Liver (tissue), 9 donors: ENCODE data around the gene ELOB. TPM values are rescaled to one million over a fixed set of nuclear protein-coding genes. Genes with fewer than 3 reads are reported as not detected.

Source experiments
- DNase-seq: peaks from one replicate; pipeline ENCODE4 v3.0.0-alpha.2; 2017; ENCODE audit warnings: low spot score
- H3K27ac ChIP-seq, 2 donors: one replicate each; pipeline ENCODE4 v1.7.0; 2013; ENCODE audit warnings: inconsistent platforms in 2 of 2, low read length in 2 of 2, control low read depth in 1 of 2, low read depth in 1 of 2, mild to moderate bottlenecking in 1 of 2
- H3K27me3 ChIP-seq, 4 donors: one replicate each; pipeline versions ENCODE4 v1.6.1 to v1.7.0; 2013; ENCODE audit warnings: low read length in 3 of 4, inconsistent platforms in 1 of 4, mild to moderate bottlenecking in 1 of 4, moderate library complexity in 1 of 4; ENCODE audit not compliant: control insufficient read depth in 4 of 4, insufficient read depth in 4 of 4
- H3K36me3 ChIP-seq, 4 donors: one replicate each; pipeline versions ENCODE4 v1.6.1 to v1.7.0; 2013; ENCODE audit warnings: low read length in 3 of 4, mild to moderate bottlenecking in 3 of 4, low read depth in 1 of 4, moderate library complexity in 1 of 4; ENCODE audit not compliant: control insufficient read depth in 4 of 4, insufficient read depth in 3 of 4
- H3K4me1 ChIP-seq, 4 donors: one replicate each; pipeline versions ENCODE4 v1.6.1 to v1.7.0; 2013; ENCODE audit warnings: low read length in 3 of 4, mild to moderate bottlenecking in 3 of 4, moderate library complexity in 1 of 4; ENCODE audit not compliant: control insufficient read depth in 4 of 4, insufficient read depth in 4 of 4
- H3K4me3 ChIP-seq, 3 donors: one replicate each; pipeline versions ENCODE4 v1.6.1 to v1.7.0; 2013; ENCODE audit warnings: low read length in 3 of 3, control low read depth in 1 of 3, low read depth in 1 of 3, mild to moderate bottlenecking in 1 of 3
- H3K9ac ChIP-seq, 2 donors: one replicate each; pipeline ENCODE4 v1.7.0; 2013; ENCODE audit warnings: low read length in 2 of 2, mild to moderate bottlenecking in 2 of 2, moderate library complexity in 2 of 2, control low read depth in 1 of 2, low read depth in 1 of 2
- H3K9me3 ChIP-seq, 4 donors: one replicate each; pipeline versions ENCODE4 v1.6.1 to v1.7.0; 2013; ENCODE audit warnings: low read length in 3 of 4; ENCODE audit not compliant: control insufficient read depth in 4 of 4
- ATF3 ChIP-seq: IDR thresholded peaks from 2 replicates; pipeline ENCODE4 v1.6.1; 2016; ENCODE audit warnings: antibody characterized with exemption
- CTCF ChIP-seq: fragments of 150-350 bp; IDR thresholded peaks from 2 replicates; pipeline ENCODE4 v1.5.1; 2017; ENCODE audit warnings: improper control_type of control experiment, low read depth, low read length; ENCODE audit not compliant: missing input control
- EGR1 ChIP-seq, 2 donors: IDR thresholded peaks; 2 replicates each; pipeline ENCODE4 v1.6.1; 2016 to 2018; ENCODE audit warnings: antibody characterized with exemption in 2 of 2, low read depth in 2 of 2
- FOXA1 ChIP-seq: IDR thresholded peaks from 2 replicates; pipeline ENCODE4 v1.6.1; 2016; ENCODE audit warnings: antibody characterized with exemption
- FOXA2 ChIP-seq: IDR thresholded peaks from 2 replicates; pipeline ENCODE4 v1.6.1; 2016; ENCODE audit warnings: antibody characterized with exemption
- HNF4A ChIP-seq, 2 donors: conservative IDR thresholded peaks; 2 replicates each; pipeline ENCODE4 v1.6.1; 2016; ENCODE audit warnings: antibody characterized with exemption in 2 of 2, mild to moderate bottlenecking in 2 of 2
- HNF4G ChIP-seq: IDR thresholded peaks from 2 replicates; pipeline ENCODE4 v1.6.1; 2016; ENCODE audit warnings: antibody characterized with exemption
- JUND ChIP-seq, 2 donors: IDR thresholded peaks; 2 replicates each; pipeline ENCODE4 v1.6.1; 2016; ENCODE audit warnings: antibody characterized with exemption in 2 of 2
- MAX ChIP-seq: IDR thresholded peaks from 2 replicates; pipeline ENCODE4 v1.6.1; 2016; ENCODE audit warnings: antibody characterized with exemption
- NR2F2 ChIP-seq: IDR thresholded peaks from 2 replicates; pipeline ENCODE4 v1.6.1; 2016; ENCODE audit warnings: antibody characterized with exemption
- RAD21 ChIP-seq, 2 donors: IDR thresholded peaks; 2 replicates each; pipeline ENCODE4 v1.6.1; 2016; ENCODE audit warnings: antibody characterized with exemption in 2 of 2, mild to moderate bottlenecking in 2 of 2
- RXRA ChIP-seq, 2 donors: IDR thresholded peaks; 2 replicates each; pipeline ENCODE4 v1.6.1; 2017 to 2018; ENCODE audit warnings: antibody characterized with exemption in 2 of 2, mild to moderate bottlenecking in 1 of 2
- SP1 ChIP-seq: IDR thresholded peaks from 2 replicates; pipeline ENCODE4 v1.6.1; 2018; ENCODE audit warnings: antibody characterized with exemption, mild to moderate bottlenecking
- TAF1 ChIP-seq: conservative IDR thresholded peaks from 2 replicates; pipeline ENCODE4 v1.6.1; 2016; ENCODE audit warnings: antibody characterized with exemption, mild to moderate bottlenecking
- YY1 ChIP-seq: IDR thresholded peaks from 2 replicates; pipeline ENCODE4 v1.6.1; 2016; ENCODE audit warnings: antibody characterized with exemption, mild to moderate bottlenecking
- ZBTB33 ChIP-seq: IDR thresholded peaks from 2 replicates; pipeline ENCODE4 v1.6.1; 2016; ENCODE audit warnings: antibody characterized with exemption
- WGBS: extraction: QIAGEN DNeasy Blood & Tissue Kit; methylation state at CpG from one replicate; pipeline ENCODE4 v1.1.7; 2013; 5-methylcytosine and 5-hydroxymethylcytosine counted together
- polyA plus RNA-seq, 2 donors: library from polyadenylated mRNA; stranded (reverse) in 1 of 2; unstranded in 1 of 2; fragments of 200-250 nt in 1 of 2; fragments of >200 nt in 1 of 2; fragmentation: Nextera tagmentation in 1 of 2; extraction: Ambion mirVana in 1 of 2; gene quantifications; one replicate each; pipeline versions ENCODE4 v1.2.1 to v1.2.3, GENCODE V29; 2013 to 2015
- total RNA-seq, 2 donors: library from RNA; depleted of rRNA; stranded (reverse); fragments of >200 nt; gene quantifications; one replicate each; pipeline ENCODE4 v1.2.3, GENCODE V29; 2014
- donor health status: healthy.
- donor health status: healthy.
- donor health status: healthy.
- donor health status: healthy.
- donor health status: healthy.

The ELOB gene
- total and polyA plus RNA-seq, 4 donors = 114 to 395 (median 313) TPM

- no peaks in the 10 kb centered on the region for H3K27me3 ChIP-seq
- WGBS = 90% methylated on average over 11 of the region's 11 CpGs
- H3K4me1 ChIP-seq = peaks cover 8 to 38% (median 25%) of the 10 kb centered on the region in 4 donors
- DNase-seq = no peak
- H3K9me3 ChIP-seq = no peaks in the 10 kb centered on the region
- no peak for TF ChIP-seq YY1
- TF ChIP-seq ZBTB33 = no peak
- TF ChIP-seq FOXA2 = no peak
- no peak for TF ChIP-seq RXRA (IDR thresholded peaks at IDR 0.05)
- TF ChIP-seq FOXA1 = no peak
- no peak for TF ChIP-seq HNF4A (conservative IDR thresholded peaks at IDR 0.05)
- H3K9ac ChIP-seq = no peak overlapping the region
- H3K4me3 ChIP-seq = no peak overlapping the region
- H3K27ac ChIP-seq = no peak overlapping the region
- peaks cover 20 to 56% (median 54%) of the 10 kb centered on the region in 4 donors for H3K36me3 ChIP-seq
Measured at GRCh38 chr16:2757344-2757743, 19.7 kb downstream of the ELOB start.

GRCh38 chr16:2756288-2757015 lies 20.6 kb downstream of the ELOB start:
- H3K27me3 ChIP-seq = no peaks in the 10 kb centered on the region
- no peak for DNase-seq
- WGBS = 93% methylated on average over 30 of the region's 30 CpGs
- H3K4me3 ChIP-seq = no peak overlapping the region
- H3K9ac ChIP-seq = no peak overlapping the region
- H3K4me1 ChIP-seq = peaks cover 12 to 44% (median 25%) of the 10 kb centered on the region in 4 donors
- peaks cover 11 to 48% (median 45%) of the 10 kb centered on the region in 4 donors for H3K36me3 ChIP-seq
- TF ChIP-seq ATF3 (no peak), SP1 (no peak), JUND (IDR thresholded peaks at IDR 0.05) (no peak), FOXA1 (no peak), TAF1 (no peak), FOXA2 (no peak), HNF4G (no peak)
- H3K27ac ChIP-seq = no peak overlapping the region
- H3K9me3 ChIP-seq = no peaks in the 10 kb centered on the region

GRCh38 chr16:2755158-2755557 lies 21.9 kb downstream of the ELOB start:
- H3K27me3 ChIP-seq = no peaks in the 10 kb centered on the region
- H3K4me3 ChIP-seq = peak overlapping the region; percentile 4 to 88 (median 83)
- peaks cover 11 to 35% (median 34%) of the 10 kb centered on the region in 4 donors for H3K36me3 ChIP-seq
- peak overlapping the region in 1 of 2 donors; percentile 33 for H3K9ac ChIP-seq
- WGBS = 24% methylated on average over 3 of the region's 3 CpGs
- no peaks in the 10 kb centered on the region for H3K9me3 ChIP-seq
- no peak overlapping the region for H3K27ac ChIP-seq
- TF ChIP-seq TAF1 (no peak), RAD21 (IDR thresholded peaks at IDR 0.05) (no peak), CTCF (no peak), EGR1 (IDR thresholded peaks at IDR 0.05; ENCODE audit: low read depth in 2 of 2) (no peak), JUND (IDR thresholded peaks at IDR 0.05) (no peak), FOXA1 (no peak), MAX (no peak), ATF3 (no peak), HNF4A (conservative IDR thresholded peaks at IDR 0.05) (no peak), FOXA2 (no peak), RXRA (IDR thresholded peaks at IDR 0.05) (no peak), NR2F2 (no peak), ZBTB33 (no peak)
- DNase-seq = no peak
- peaks cover 14 to 44% (median 25%) of the 10 kb centered on the region in 4 donors for H3K4me1 ChIP-seq
